ENCODE measurements around the gene COL19A1.

Gene COL19A1

GRCh38 chr6:70062010-70062409, 195.7 kb downstream of the COL19A1 start:
- H3K4me1 ChIP-seq (ENCODE audit: insufficient read depth, low read length), result no peaks in the 10 kb centered on the region
- no peaks in the 10 kb centered on the region for H3K27me3 ChIP-seq (ENCODE audit: insufficient read depth, low read length)
- H3K27ac ChIP-seq (ENCODE audit: low read depth, low read length), result no peak overlapping the region
- no peaks in the 10 kb centered on the region for H3K36me3 ChIP-seq (ENCODE audit: insufficient read depth, low read length)
- WGBS, result no CpG with 5 or more reads among the region's 1 CpG
- H3K9ac ChIP-seq (ENCODE audit: low read depth, low read length), result no peak overlapping the region
- no peak overlapping the region for H3K4me3 ChIP-seq (ENCODE audit: low read length)
- H3K9me3 ChIP-seq (ENCODE audit: insufficient read depth, low read depth, low read length), result no peaks in the 10 kb centered on the region

- Histone ChIP-seq H3K27me3 (ENCODE audit: insufficient read depth, low read length) (no peaks in the 10 kb centered on the region), H3K27ac (ENCODE audit: low read depth, low read length) (no peak overlapping the region), H3K36me3 (ENCODE audit: insufficient read depth, low read length) (no peaks in the 10 kb centered on the region), H3K9ac (ENCODE audit: low read depth, low read length) (no peak overlapping the region), H3K4me3 (ENCODE audit: low read length) (no peak overlapping the region), H3K9me3 (ENCODE audit: insufficient read depth, low read depth, low read length) (no peaks in the 10 kb centered on the region), H3K4me1 (ENCODE audit: insufficient read depth, low read length) (no peaks in the 10 kb centered on the region)
- 83% methylated on average over 1 of the region's 1 CpG for WGBS
Observed at GRCh38 chr6:70072540-70073179, 206.3 kb downstream of the COL19A1 start.

- no peak overlapping the region for H3K4me3 ChIP-seq (ENCODE audit: low read length)
- H3K27me3 ChIP-seq (ENCODE audit: insufficient read depth, low read length), result no peaks in the 10 kb centered on the region
- no peaks in the 10 kb centered on the region for H3K36me3 ChIP-seq (ENCODE audit: insufficient read depth, low read length)
- no peak overlapping the region for H3K9ac ChIP-seq (ENCODE audit: low read depth, low read length)
- H3K9me3 ChIP-seq (ENCODE audit: insufficient read depth, low read depth, low read length), result no peaks in the 10 kb centered on the region
- no peaks in the 10 kb centered on the region for H3K4me1 ChIP-seq (ENCODE audit: insufficient read depth, low read length)
- no peak overlapping the region for H3K27ac ChIP-seq (ENCODE audit: low read depth, low read length)
Observed at GRCh38 chr6:70073637-70074036, 207.3 kb downstream of the COL19A1 start.

- 93% methylated on average over 3 of the region's 3 CpGs for WGBS
- H3K4me3 ChIP-seq (ENCODE audit: low read length), result no peak overlapping the region
- no peaks in the 10 kb centered on the region for H3K27me3 ChIP-seq (ENCODE audit: insufficient read depth, low read length)
- H3K9me3 ChIP-seq (ENCODE audit: insufficient read depth, low read depth, low read length), result no peaks in the 10 kb centered on the region
- H3K4me1 ChIP-seq (ENCODE audit: insufficient read depth, low read length), result peaks cover 9% of the 10 kb centered on the region
- H3K27ac ChIP-seq (ENCODE audit: low read depth, low read length), result no peak overlapping the region
- no peaks in the 10 kb centered on the region for H3K36me3 ChIP-seq (ENCODE audit: insufficient read depth, low read length)
- H3K9ac ChIP-seq (ENCODE audit: low read depth, low read length), result no peak overlapping the region
Observed at GRCh38 chr6:70079241-70079640, 212.9 kb downstream of the COL19A1 start.

GRCh38 chr6:70080443-70081070, 214.2 kb downstream of the COL19A1 start:
- no peak overlapping the region for H3K27ac ChIP-seq (ENCODE audit: low read depth, low read length)
- no peaks in the 10 kb centered on the region for H3K9me3 ChIP-seq (ENCODE audit: insufficient read depth, low read depth, low read length)
- WGBS, result 86% methylated on average over 3 of the region's 4 CpGs
- H3K36me3 ChIP-seq (ENCODE audit: insufficient read depth, low read length), result no peaks in the 10 kb centered on the region
- no peaks in the 10 kb centered on the region for H3K27me3 ChIP-seq (ENCODE audit: insufficient read depth, low read length)
- H3K4me1 ChIP-seq (ENCODE audit: insufficient read depth, low read length), result peaks cover 9% of the 10 kb centered on the region
- H3K9ac ChIP-seq (ENCODE audit: low read depth, low read length), result no peak overlapping the region
- H3K4me3 ChIP-seq (ENCODE audit: low read length), result no peak overlapping the region

- Histone ChIP-seq H3K4me3 (ENCODE audit: low read length) (no peak overlapping the region), H3K9ac (ENCODE audit: low read depth, low read length) (no peak overlapping the region), H3K9me3 (ENCODE audit: insufficient read depth, low read depth, low read length) (no peaks in the 10 kb centered on the region), H3K27ac (ENCODE audit: low read depth, low read length) (no peak overlapping the region), H3K27me3 (ENCODE audit: insufficient read depth, low read length) (no peaks in the 10 kb centered on the region), H3K36me3 (ENCODE audit: insufficient read depth, low read length) (no peaks in the 10 kb centered on the region), H3K4me1 (ENCODE audit: insufficient read depth, low read length) (peaks cover 9% of the 10 kb centered on the region)
- WGBS, result 93% methylated on average over 7 of the region's 7 CpGs
Observed at GRCh38 chr6:70082830-70083229, 216.5 kb downstream of the COL19A1 start.

- 90% methylated on average over 1 of the region's 1 CpG for WGBS
- no peak overlapping the region for H3K27ac ChIP-seq (ENCODE audit: low read depth, low read length)
- H3K9me3 ChIP-seq (ENCODE audit: insufficient read depth, low read depth, low read length), result no peaks in the 10 kb centered on the region
- H3K4me1 ChIP-seq (ENCODE audit: insufficient read depth, low read length), result no peaks in the 10 kb centered on the region
- no peaks in the 10 kb centered on the region for H3K36me3 ChIP-seq (ENCODE audit: insufficient read depth, low read length)
- no peak overlapping the region for H3K9ac ChIP-seq (ENCODE audit: low read depth, low read length)
- no peaks in the 10 kb centered on the region for H3K27me3 ChIP-seq (ENCODE audit: insufficient read depth, low read length)
- no peak overlapping the region for H3K4me3 ChIP-seq (ENCODE audit: low read length)
Observed at GRCh38 chr6:70086806-70087205, 220.4 kb downstream of the COL19A1 start.

GRCh38 chr6:70094156-70094555, 227.8 kb downstream of the COL19A1 start:
- 83% methylated on average over 1 of the region's 1 CpG for WGBS
- H3K27ac ChIP-seq (ENCODE audit: low read depth, low read length), result no peak overlapping the region
- no peaks in the 10 kb centered on the region for H3K9me3 ChIP-seq (ENCODE audit: insufficient read depth, low read depth, low read length)
- no peak overlapping the region for H3K4me3 ChIP-seq (ENCODE audit: low read length)
- no peaks in the 10 kb centered on the region for H3K27me3 ChIP-seq (ENCODE audit: insufficient read depth, low read length)
- H3K4me1 ChIP-seq (ENCODE audit: insufficient read depth, low read length), result no peaks in the 10 kb centered on the region
- H3K9ac ChIP-seq (ENCODE audit: low read depth, low read length), result no peak overlapping the region
- H3K36me3 ChIP-seq (ENCODE audit: insufficient read depth, low read length), result no peaks in the 10 kb centered on the region

GRCh38 chr6:70099732-70100131, 233.4 kb downstream of the COL19A1 start:
- Histone ChIP-seq H3K9me3 (ENCODE audit: insufficient read depth, low read depth, low read length) (no peaks in the 10 kb centered on the region), H3K27ac (ENCODE audit: low read depth, low read length) (no peak overlapping the region), H3K4me3 (ENCODE audit: low read length) (no peak overlapping the region), H3K36me3 (ENCODE audit: insufficient read depth, low read length) (no peaks in the 10 kb centered on the region), H3K27me3 (ENCODE audit: insufficient read depth, low read length) (no peaks in the 10 kb centered on the region), H3K9ac (ENCODE audit: low read depth, low read length) (no peak overlapping the region), H3K4me1 (ENCODE audit: insufficient read depth, low read length) (no peaks in the 10 kb centered on the region)
- 91% methylated on average over 2 of the region's 3 CpGs for WGBS

GRCh38 chr6:70103798-70104197, 237.4 kb downstream of the COL19A1 start:
- Histone ChIP-seq H3K4me1 (ENCODE audit: insufficient read depth, low read length) (peaks cover 10% of the 10 kb centered on the region), H3K36me3 (ENCODE audit: insufficient read depth, low read length) (no peaks in the 10 kb centered on the region), H3K27ac (ENCODE audit: low read depth, low read length) (no peak overlapping the region), H3K9me3 (ENCODE audit: insufficient read depth, low read depth, low read length) (no peaks in the 10 kb centered on the region), H3K4me3 (ENCODE audit: low read length) (no peak overlapping the region), H3K9ac (ENCODE audit: low read depth, low read length) (no peak overlapping the region), H3K27me3 (ENCODE audit: insufficient read depth, low read length) (no peaks in the 10 kb centered on the region)
- WGBS, result 100% methylated on average over 1 of the region's 1 CpG

GRCh38 chr6:70107852-70108629, 241.7 kb downstream of the COL19A1 start:
- H3K9ac ChIP-seq (ENCODE audit: low read depth, low read length), result no peak overlapping the region
- 0 out of 2 replicates have a peak overlapping the region, but pooled peaks have one; percentile 5 for H3K27ac ChIP-seq (ENCODE audit: low read depth, low read length)
- no peaks in the 10 kb centered on the region for H3K36me3 ChIP-seq (ENCODE audit: insufficient read depth, low read length)
- no peaks in the 10 kb centered on the region for H3K9me3 ChIP-seq (ENCODE audit: insufficient read depth, low read depth, low read length)
- peaks cover 10% of the 10 kb centered on the region for H3K4me1 ChIP-seq (ENCODE audit: insufficient read depth, low read length)
- H3K27me3 ChIP-seq (ENCODE audit: insufficient read depth, low read length), result no peaks in the 10 kb centered on the region
- H3K4me3 ChIP-seq (ENCODE audit: low read length), result no peak overlapping the region
- 50% methylated on average over 1 of the region's 3 CpGs for WGBS
